ENCODE data around the gene OPRM1.

- TF ChIP-seq TCF12 (IDR thresholded peaks at IDR 0.05; ENCODE audit: low read depth) = no peak
- TF ChIP-seq NFIC (IDR thresholded peaks at IDR 0.05) = no peak
- no peak for TF ChIP-seq TAF1 (IDR thresholded peaks at IDR 0.05; ENCODE audit: low read depth)
- no peak for TF ChIP-seq USF1 (IDR thresholded peaks at IDR 0.05)
- TF ChIP-seq EP300 (IDR thresholded peaks at IDR 0.05; ENCODE audit: borderline replicate concordance) = no peak
- TF ChIP-seq CEBPB (IDR thresholded peaks at IDR 0.05) = no peak
- TF ChIP-seq TEAD4 (IDR thresholded peaks at IDR 0.05) = no peak
- TF ChIP-seq REST (IDR thresholded peaks at IDR 0.05; ENCODE audit: low read depth) = no peak
These were observed 31.0 kb downstream of the OPRM1 start for GRCh38 chr6:154070041-154070440.

Data from Ishikawa (cell line).